Right renal cortex interstitium (tissue), 3 donors: Measurements from ENCODE around the gene SAMD4A. TPM values are rescaled to one million over a fixed set of nuclear protein-coding genes. Genes with fewer than 3 reads are reported as not detected.

ENCODE experiments used
- DNase-seq, 3 donors: peaks; one replicate each; pipeline ENCODE4 v3.0.0-alpha.2; 2013; ENCODE audit warnings: low read depth in 3 of 3, low spot score in 2 of 3
- polyA plus RNA-seq, 3 donors: library from polyadenylated mRNA; unstranded; fragments of 120-200 nt; gene quantifications; one replicate each; pipeline ENCODE4 v1.2.1, GENCODE V29; 2013; ENCODE audit not compliant: insufficient read length in 3 of 3

The SAMD4A gene
- polyA plus RNA-seq, 3 donors, result 7.8 to 8.1 (median 8.0) TPM

GRCh38 chr14:54698966-54699530 is 132.1 kb downstream of the SAMD4A start:
- no peak for DNase-seq

- DNase-seq, result no peak
These were observed 132.8 kb downstream of the SAMD4A start for GRCh38 chr14:54699735-54700134.

GRCh38 chr14:54700717-54701116 is 133.8 kb downstream of the SAMD4A start:
- DNase-seq, result no peak

GRCh38 chr14:54702014-54702491 is 135.1 kb downstream of the SAMD4A start:
- DNase-seq, result no peak

- no peak for DNase-seq
These were observed 135.6 kb downstream of the SAMD4A start for GRCh38 chr14:54702492-54702891.

GRCh38 chr14:54703082-54703481 is 136.2 kb downstream of the SAMD4A start:
- DNase-seq, result no peak

- DNase-seq, result no peak
These were observed 136.8 kb downstream of the SAMD4A start for GRCh38 chr14:54703724-54704123.

GRCh38 chr14:54704768-54705167 is 137.8 kb downstream of the SAMD4A start:
- no peak for DNase-seq

- no peak for DNase-seq
These were observed 139.8 kb downstream of the SAMD4A start for GRCh38 chr14:54706769-54707168.

- DNase-seq, result no peak
These were observed 141.2 kb downstream of the SAMD4A start for GRCh38 chr14:54708161-54708560.

GRCh38 chr14:54708982-54709381 is 142.1 kb downstream of the SAMD4A start:
- no peak for DNase-seq

- no peak for DNase-seq
These were observed 142.5 kb downstream of the SAMD4A start for GRCh38 chr14:54709444-54709843.

GRCh38 chr14:54709867-54710266 is 142.9 kb downstream of the SAMD4A start:
- DNase-seq, result no peak

GRCh38 chr14:54711312-54711711 is 144.4 kb downstream of the SAMD4A start:
- no peak for DNase-seq

- no peak for DNase-seq
These were observed 145.0 kb downstream of the SAMD4A start for GRCh38 chr14:54711812-54712464.

- DNase-seq, result no peak
These were observed 145.7 kb downstream of the SAMD4A start for GRCh38 chr14:54712465-54713200.

- no peak for DNase-seq
These were observed 146.5 kb downstream of the SAMD4A start for GRCh38 chr14:54713379-54713778.

GRCh38 chr14:54715239-54715638 is 148.3 kb downstream of the SAMD4A start:
- no peak for DNase-seq

GRCh38 chr14:54715811-54716210 is 148.9 kb downstream of the SAMD4A start:
- DNase-seq, result no peak

GRCh38 chr14:54716862-54717261 is 149.9 kb downstream of the SAMD4A start:
- no peak for DNase-seq

- DNase-seq, result no peak
These were observed 151.1 kb downstream of the SAMD4A start for GRCh38 chr14:54718046-54718445.

GRCh38 chr14:54719406-54719805 is 152.5 kb downstream of the SAMD4A start:
- no peak for DNase-seq
